K562 (cell line): Measurements from ENCODE around the gene SIRT3. TPM values are rescaled to one million over a fixed set of nuclear protein-coding genes. Genes with fewer than 3 reads are reported as not detected.

Source experiments
- CSDE1 ChIP-seq, 2 experiments: fragments of 450-650 bp; IDR thresholded peaks; 2 replicates each; pipeline ENCODE4 v1.6.1; 2016; ENCODE audit warnings: mild to moderate bottlenecking in 1 of 2
- CTCFL ChIP-seq: IDR thresholded peaks from 2 replicates; pipeline ENCODE4 v1.6.1; 2011; ENCODE audit warnings: borderline replicate concordance, low read depth, mild to moderate bottlenecking, moderate library complexity, low read length; ENCODE audit not compliant: insufficient read depth, poor library complexity, severe bottlenecking
- EGR1 ChIP-seq: fragments of 450-650 bp; conservative IDR thresholded peaks from 2 replicates; pipeline ENCODE4 v1.6.1; 2017; ENCODE audit warnings: mild to moderate bottlenecking
- EP300 ChIP-seq: IDR thresholded peaks from 2 replicates; pipeline ENCODE4 v1.6.1; 2012; ENCODE audit warnings: low read length, improper control_type of control experiment
- FOXJ3 ChIP-seq: sonication (generic); formaldehyde crosslinking; IDR thresholded peaks from 2 replicates; pipeline ENCODE4 v1.4.0; 2020; ENCODE audit warnings: mild to moderate bottlenecking, missing genetic modification reagents
- HLTF ChIP-seq: fragments of 450-650 bp; IDR thresholded peaks from 2 replicates; pipeline ENCODE4 v1.6.1; 2016
- HNRNPLL ChIP-seq: fragments of 200-400 bp; formaldehyde crosslinking; IDR thresholded peaks from 2 replicates; pipeline ENCODE4 v1.6.1; 2017; ENCODE audit warnings: low read length, low read depth, mild to moderate bottlenecking; ENCODE audit not compliant: poor library complexity, severe bottlenecking
- KDM2B ChIP-seq: fragments of 250-450 bp; sonication (Bioruptor Pico); IDR thresholded peaks from 2 replicates; pipeline ENCODE4 v1.8.0; 2021; ENCODE audit warnings: mild to moderate bottlenecking, moderate library complexity
- PHTF2 ChIP-seq: fragments of 250-450 bp; sonication (Bioruptor Pico); IDR thresholded peaks from 2 replicates; pipeline ENCODE4 v1.5.0; 2021; ENCODE audit warnings: mild to moderate bottlenecking
- RNF2 ChIP-seq: sonication (generic); IDR thresholded peaks from 2 replicates; pipeline ENCODE4 v1.6.1; 2016
- XRCC4 ChIP-seq: IDR thresholded peaks from one replicate; pipeline ENCODE4 v1.6.1; 2011; ENCODE audit not compliant: insufficient read depth, insufficient read length; ENCODE audit errors: extremely low read depth
- ZNF655 ChIP-seq: fragments of 250-450 bp; sonication (Bioruptor Pico); IDR thresholded peaks from 2 replicates; pipeline ENCODE4 v1.5.0; 2021
- ZNF764 ChIP-seq: fragments of 250-450 bp; sonication (Bioruptor Pico); IDR thresholded peaks from 2 replicates; pipeline ENCODE4 v1.4.0; 2020; ENCODE audit warnings: low read depth, mild to moderate bottlenecking, moderate library complexity
- ZSCAN29 ChIP-seq: fragments of 450-650 bp; IDR thresholded peaks from 2 replicates; pipeline ENCODE4 v1.6.1; 2017
- polyA plus RNA-seq, 8 experiments: library from polyadenylated mRNA; depleted of rRNA in 4 of 8; stranded (reverse) in 5 of 8; unstranded in 3 of 8; fragments of >200 nt; fragmentation: Nextera tagmentation in 2 of 8; fragmentation: Illumina TruSeq in 1 of 8; extraction: Ambion mirVana in 2 of 8; extraction: Trizol in 1 of 8; gene quantifications; 2 replicates each; pipeline versions ENCODE4 v1.2.1 to v1.2.3, GENCODE V29; 2011 to 2014; ENCODE audit warnings: inconsistent platforms in 1 of 8, missing spikeins in 1 of 8
- total RNA-seq, 7 experiments: library from RNA; depleted of rRNA in 6 of 7; stranded (reverse); fragments of >200 nt in 6 of 7; fragmentation: Illumina TruSeq in 2 of 7; extraction: Trizol in 2 of 7; gene quantifications; 2 replicates each; pipeline versions ENCODE4 v1.2.1 to v1.2.3, GENCODE V29; 2011 to 2021; ENCODE audit warnings: low replicate concordance in 1 of 7
- TF ChIP-seq, protein P1 (sequence below), 2 experiments: fragments of 450-650 bp; IDR thresholded peaks; 2 replicates each; pipeline ENCODE4 v1.6.1; 2018; ENCODE audit warnings: mild to moderate bottlenecking in 2 of 2, low read depth in 1 of 2; ENCODE audit not compliant: partially characterized antibody in 2 of 2
- TF ChIP-seq, protein P2 (sequence below), 2 experiments: IDR thresholded peaks; 2 replicates each; pipeline ENCODE4 v1.6.1; 2011; ENCODE audit warnings: borderline replicate concordance in 1 of 2, control low read depth in 1 of 2, low read depth in 1 of 2, low read length in 1 of 2, mild to moderate bottlenecking in 1 of 2, mixed read lengths in 1 of 2, moderate library complexity in 1 of 2; ENCODE audit not compliant: insufficient read depth in 1 of 2, insufficient read length in 1 of 2, poor library complexity in 1 of 2, severe bottlenecking in 1 of 2; ENCODE audit errors: extremely low read depth in 1 of 2

Gene SIRT3
- total and polyA plus RNA-seq, 9 of the 15 experiments (the other 6 are each of a cell fraction or from before 2014, with no cell fraction given), result 1.9 to 27.5 (median 14.5) TPM

GRCh38 chr11:236774-237767 is 929 bp upstream of the SIRT3 start, which contains the start of gene PSMD13 (continued):
- TF ChIP-seq FOXJ3 (CRISPR knock-in tag), result no peak
- TF ChIP-seq PHTF2, result no peak
- no peak for TF ChIP-seq ZSCAN29
- TF ChIP-seq, protein P1, sequence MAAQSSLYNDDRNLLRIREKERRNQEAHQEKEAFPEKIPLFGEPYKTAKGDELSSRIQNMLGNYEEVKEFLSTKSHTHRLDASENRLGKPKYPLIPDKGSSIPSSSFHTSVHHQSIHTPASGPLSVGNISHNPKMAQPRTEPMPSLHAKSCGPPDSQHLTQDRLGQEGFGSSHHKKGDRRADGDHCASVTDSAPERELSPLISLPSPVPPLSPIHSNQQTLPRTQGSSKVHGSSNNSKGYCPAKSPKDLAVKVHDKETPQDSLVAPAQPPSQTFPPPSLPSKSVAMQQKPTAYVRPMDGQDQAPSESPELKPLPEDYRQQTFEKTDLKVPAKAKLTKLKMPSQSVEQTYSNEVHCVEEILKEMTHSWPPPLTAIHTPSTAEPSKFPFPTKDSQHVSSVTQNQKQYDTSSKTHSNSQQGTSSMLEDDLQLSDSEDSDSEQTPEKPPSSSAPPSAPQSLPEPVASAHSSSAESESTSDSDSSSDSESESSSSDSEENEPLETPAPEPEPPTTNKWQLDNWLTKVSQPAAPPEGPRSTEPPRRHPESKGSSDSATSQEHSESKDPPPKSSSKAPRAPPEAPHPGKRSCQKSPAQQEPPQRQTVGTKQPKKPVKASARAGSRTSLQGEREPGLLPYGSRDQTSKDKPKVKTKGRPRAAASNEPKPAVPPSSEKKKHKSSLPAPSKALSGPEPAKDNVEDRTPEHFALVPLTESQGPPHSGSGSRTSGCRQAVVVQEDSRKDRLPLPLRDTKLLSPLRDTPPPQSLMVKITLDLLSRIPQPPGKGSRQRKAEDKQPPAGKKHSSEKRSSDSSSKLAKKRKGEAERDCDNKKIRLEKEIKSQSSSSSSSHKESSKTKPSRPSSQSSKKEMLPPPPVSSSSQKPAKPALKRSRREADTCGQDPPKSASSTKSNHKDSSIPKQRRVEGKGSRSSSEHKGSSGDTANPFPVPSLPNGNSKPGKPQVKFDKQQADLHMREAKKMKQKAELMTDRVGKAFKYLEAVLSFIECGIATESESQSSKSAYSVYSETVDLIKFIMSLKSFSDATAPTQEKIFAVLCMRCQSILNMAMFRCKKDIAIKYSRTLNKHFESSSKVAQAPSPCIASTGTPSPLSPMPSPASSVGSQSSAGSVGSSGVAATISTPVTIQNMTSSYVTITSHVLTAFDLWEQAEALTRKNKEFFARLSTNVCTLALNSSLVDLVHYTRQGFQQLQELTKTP (IDR thresholded peaks at IDR 0.05; ENCODE audit: low read depth in 1 of 2, partially characterized antibody in 2 of 2), result peak; percentile 73 to 78
- no peak for TF ChIP-seq CSDE1 (IDR thresholded peaks at IDR 0.05)
- peak; percentile 91 for TF ChIP-seq HNRNPLL
- TF ChIP-seq HLTF, result no peak
- TF ChIP-seq, protein P2, sequence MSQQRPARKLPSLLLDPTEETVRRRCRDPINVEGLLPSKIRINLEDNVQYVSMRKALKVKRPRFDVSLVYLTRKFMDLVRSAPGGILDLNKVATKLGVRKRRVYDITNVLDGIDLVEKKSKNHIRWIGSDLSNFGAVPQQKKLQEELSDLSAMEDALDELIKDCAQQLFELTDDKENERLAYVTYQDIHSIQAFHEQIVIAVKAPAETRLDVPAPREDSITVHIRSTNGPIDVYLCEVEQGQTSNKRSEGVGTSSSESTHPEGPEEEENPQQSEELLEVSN (IDR thresholded peaks at IDR 0.05; ENCODE audit: borderline replicate concordance in 1 of 2, extremely low read depth in 1 of 2, insufficient read depth in 1 of 2, insufficient read length in 1 of 2, low read depth in 1 of 2, low read length in 1 of 2, poor library complexity in 1 of 2, severe bottlenecking in 1 of 2), result peak; percentile 48 to 77
- no peak for TF ChIP-seq EP300
- TF ChIP-seq XRCC4, result no peak
- no peak for TF ChIP-seq KDM2B (CRISPR knock-in tag)
- no peak for TF ChIP-seq CTCFL
- no peak for TF ChIP-seq RNF2
- no peak for TF ChIP-seq ZNF655 (CRISPR knock-in tag)
- 0 out of 2 replicates have a peak, but pooled peaks have one; percentile 76 for TF ChIP-seq EGR1
- TF ChIP-seq ZNF764 (CRISPR knock-in tag), result no peak
